GM18520 (cell line): ENCODE measurements around the gene ADGRF1.
A peak's percentile ranks its signal among the peaks of the same experiment; 100 is the strongest.
"Not testable (repeated sequence)": the region's sequence is repeated elsewhere in the genome, so short reads cannot be mapped to it uniquely, and the experiment has no call there.

Source experiments
- ATAC-seq: cut with Tn5 transposase; IDR thresholded peaks from one replicate; pipeline ENCODE4 v1.9.1; 2021; ENCODE audit not compliant: unreplicated experiment

Gene ADGRF1

GRCh38 chr6:47042275-47042791 is at the start of gene ADGRF1:
ADGRF1 (minus strand) TSS chr6:47042332; CDS start chr6:47029061, 13,271 bp downstream.
- no peak for ATAC-seq

GRCh38 chr6:47090881-47091280 is 48.7 kb upstream of the ADGRF1 start:
- no peak for ATAC-seq

GRCh38 chr6:47089473-47089872 is 47.3 kb upstream of the ADGRF1 start:
- not testable (repeated sequence) for ATAC-seq

- ATAC-seq, result no peak
Measured at GRCh38 chr6:47086051-47086770, 44.1 kb upstream of the ADGRF1 start.

GRCh38 chr6:47084610-47085009 is 42.5 kb upstream of the ADGRF1 start:
- ATAC-seq, result no peak

GRCh38 chr6:47083586-47084047 is 41.5 kb upstream of the ADGRF1 start:
- ATAC-seq, result no peak

GRCh38 chr6:47080083-47080596 is 38.0 kb upstream of the ADGRF1 start:
- no peak for ATAC-seq

- no peak for ATAC-seq
Measured at GRCh38 chr6:47079638-47080037, 37.5 kb upstream of the ADGRF1 start.

GRCh38 chr6:47078991-47079390 is 36.9 kb upstream of the ADGRF1 start:
- ATAC-seq, result no peak

GRCh38 chr6:47076422-47077344 is 34.6 kb upstream of the ADGRF1 start:
- ATAC-seq, result no peak

- ATAC-seq, result no peak
Measured at GRCh38 chr6:47075741-47076421, 33.7 kb upstream of the ADGRF1 start.

GRCh38 chr6:47075168-47075567 is 33.0 kb upstream of the ADGRF1 start:
- no peak for ATAC-seq

GRCh38 chr6:47073125-47074110 is 31.3 kb upstream of the ADGRF1 start:
- no peak for ATAC-seq

GRCh38 chr6:47072667-47073066 is 30.5 kb upstream of the ADGRF1 start:
- no peak for ATAC-seq

GRCh38 chr6:47071681-47072080 is 29.5 kb upstream of the ADGRF1 start:
- ATAC-seq, result no peak

GRCh38 chr6:47070461-47070860 is 28.3 kb upstream of the ADGRF1 start:
- no peak for ATAC-seq

GRCh38 chr6:47069156-47069555 is 27.0 kb upstream of the ADGRF1 start:
- no peak for ATAC-seq

GRCh38 chr6:47066418-47066817 is 24.3 kb upstream of the ADGRF1 start:
- ATAC-seq, result no peak

- ATAC-seq, result peak; percentile 73
Measured at GRCh38 chr6:47064274-47064673, 22.1 kb upstream of the ADGRF1 start.

GRCh38 chr6:47062346-47062745 is 20.2 kb upstream of the ADGRF1 start:
- ATAC-seq, result no peak
